ENCODE measurements around the gene PPP1CB. TPM values are rescaled to one million over a fixed set of nuclear protein-coding genes. Genes with fewer than 3 reads are reported as not detected.

Gene PPP1CB
- polyA plus RNA-seq, 1 experiment = 159 TPM

GRCh38 chr2:28822036-28822435 is 70.4 kb downstream of the PPP1CB start:
- TF ChIP-seq, protein P1, sequence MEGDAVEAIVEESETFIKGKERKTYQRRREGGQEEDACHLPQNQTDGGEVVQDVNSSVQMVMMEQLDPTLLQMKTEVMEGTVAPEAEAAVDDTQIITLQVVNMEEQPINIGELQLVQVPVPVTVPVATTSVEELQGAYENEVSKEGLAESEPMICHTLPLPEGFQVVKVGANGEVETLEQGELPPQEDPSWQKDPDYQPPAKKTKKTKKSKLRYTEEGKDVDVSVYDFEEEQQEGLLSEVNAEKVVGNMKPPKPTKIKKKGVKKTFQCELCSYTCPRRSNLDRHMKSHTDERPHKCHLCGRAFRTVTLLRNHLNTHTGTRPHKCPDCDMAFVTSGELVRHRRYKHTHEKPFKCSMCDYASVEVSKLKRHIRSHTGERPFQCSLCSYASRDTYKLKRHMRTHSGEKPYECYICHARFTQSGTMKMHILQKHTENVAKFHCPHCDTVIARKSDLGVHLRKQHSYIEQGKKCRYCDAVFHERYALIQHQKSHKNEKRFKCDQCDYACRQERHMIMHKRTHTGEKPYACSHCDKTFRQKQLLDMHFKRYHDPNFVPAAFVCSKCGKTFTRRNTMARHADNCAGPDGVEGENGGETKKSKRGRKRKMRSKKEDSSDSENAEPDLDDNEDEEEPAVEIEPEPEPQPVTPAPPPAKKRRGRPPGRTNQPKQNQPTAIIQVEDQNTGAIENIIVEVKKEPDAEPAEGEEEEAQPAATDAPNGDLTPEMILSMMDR (IDR thresholded peaks at IDR 0.05; ENCODE audit: low read depth, low read length) = no peak
- CTCF ChIA-PET = interaction anchor here (0.8 to 2.4 kb wide), 6 partner anchors 10 to 255 kb away, joined by 3 to 9 read pairs (median 6); no protein-coding TSS in a partner anchor
- Histone ChIP-seq H3K27me3 (ENCODE audit: control insufficient read depth, insufficient read depth, low read length) (no peaks in the 10 kb centered on the region), H3K27ac (ENCODE audit: low read depth, low read length) (no peak overlapping the region), H3K9me3 (ENCODE audit: control insufficient read depth, insufficient read depth, low read length) (no peaks in the 10 kb centered on the region), H3K4me3 (ENCODE audit: low read depth, low read length) (no peak overlapping the region)
- POLR2A ChIA-PET = no interaction called here
- no peak for DNase-seq (ENCODE audit: low read depth, low spot score)

- no peaks in the 10 kb centered on the region for H3K27me3 ChIP-seq (ENCODE audit: control insufficient read depth, insufficient read depth, low read length)
- no peak overlapping the region for H3K4me3 ChIP-seq (ENCODE audit: low read depth, low read length)
- TF ChIP-seq, protein P1 (IDR thresholded peaks at IDR 0.05; ENCODE audit: low read depth, low read length) = no peak
- ChIA-PET CTCF (no interaction called here), POLR2A (interaction anchor here (0.7 kb wide), 1 partner anchor 14 kb away, joined by 6 read pairs; no protein-coding TSS in a partner anchor)
- no peak overlapping the region for H3K27ac ChIP-seq (ENCODE audit: low read depth, low read length)
- H3K9me3 ChIP-seq (ENCODE audit: control insufficient read depth, insufficient read depth, low read length) = no peaks in the 10 kb centered on the region
- no peak for DNase-seq (ENCODE audit: low read depth, low spot score)
Observed at GRCh38 chr2:28824207-28824606, 72.6 kb downstream of the PPP1CB start.

DNA sequence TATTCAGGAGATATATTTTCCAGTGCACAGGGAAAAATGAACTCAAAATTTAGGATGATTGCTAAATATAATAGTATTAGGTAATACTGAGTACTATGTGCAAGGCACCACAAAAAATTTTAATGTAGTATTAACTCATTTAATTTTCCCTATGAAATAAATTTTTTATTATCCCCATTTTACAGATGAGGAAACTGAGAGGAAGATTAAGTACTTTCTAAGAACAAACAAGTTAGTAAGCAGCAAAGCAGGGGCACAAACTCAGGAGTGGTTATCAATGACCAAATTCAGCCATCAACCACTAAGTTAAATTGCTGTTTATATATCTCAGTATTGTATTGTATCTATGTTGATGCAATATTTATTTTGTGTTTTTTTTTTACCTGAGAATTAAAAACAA is 73.2 kb downstream of the PPP1CB start:
- H3K4me3 ChIP-seq (ENCODE audit: low read depth, low read length) = no peak overlapping the region
- TF ChIP-seq, protein P1 (IDR thresholded peaks at IDR 0.05; ENCODE audit: low read depth, low read length) = no peak
- H3K27me3 ChIP-seq (ENCODE audit: control insufficient read depth, insufficient read depth, low read length) = no peaks in the 10 kb centered on the region
- no peak overlapping the region for H3K27ac ChIP-seq (ENCODE audit: low read depth, low read length)
- ChIA-PET CTCF (interaction anchor here (1.0 kb wide), 1 partner anchor 259 kb away, joined by 4 read pairs; no protein-coding TSS in a partner anchor), POLR2A (no interaction called here)
- H3K9me3 ChIP-seq (ENCODE audit: control insufficient read depth, insufficient read depth, low read length) = no peaks in the 10 kb centered on the region
- DNase-seq (ENCODE audit: low read depth, low spot score) = no peak

GRCh38 chr2:28828382-28828781 is 76.8 kb downstream of the PPP1CB start:
- Histone ChIP-seq H3K27me3 (ENCODE audit: control insufficient read depth, insufficient read depth, low read length) (no peaks in the 10 kb centered on the region), H3K9me3 (ENCODE audit: control insufficient read depth, insufficient read depth, low read length) (no peaks in the 10 kb centered on the region), H3K27ac (ENCODE audit: low read depth, low read length) (no peak overlapping the region), H3K4me3 (ENCODE audit: low read depth, low read length) (no peak overlapping the region)
- ChIA-PET POLR2A (no interaction called here), CTCF (no interaction called here)
- TF ChIP-seq, protein P1 (IDR thresholded peaks at IDR 0.05; ENCODE audit: low read depth, low read length) = no peak
- no peak for DNase-seq (ENCODE audit: low read depth, low spot score)

- ChIA-PET POLR2A (interaction anchor here (0.6 kb wide), 1 partner anchor 223 kb away, joined by 4 read pairs; no protein-coding TSS in a partner anchor), CTCF (no interaction called here)
- Histone ChIP-seq H3K4me3 (ENCODE audit: low read depth, low read length) (no peak overlapping the region), H3K9me3 (ENCODE audit: control insufficient read depth, insufficient read depth, low read length) (no peaks in the 10 kb centered on the region), H3K27ac (ENCODE audit: low read depth, low read length) (no peak overlapping the region), H3K27me3 (ENCODE audit: control insufficient read depth, insufficient read depth, low read length) (no peaks in the 10 kb centered on the region)
- no peak for DNase-seq (ENCODE audit: low read depth, low spot score)
- TF ChIP-seq, protein P1 (IDR thresholded peaks at IDR 0.05; ENCODE audit: low read depth, low read length) = no peak
Observed at GRCh38 chr2:28833740-28834470, 82.3 kb downstream of the PPP1CB start.
